ENCODE measurements around the gene TMA7B. TPM values are rescaled to one million over a fixed set of nuclear protein-coding genes. Genes with fewer than 3 reads are reported as not detected.

TMA7B gene
- total RNA-seq, 4 donors from 2014 or later: not detected

GRCh38 chr22:39914584-39914983, 45.6 kb upstream of the TMA7B start:
- no peak overlapping the region for H3K27ac ChIP-seq
- no peak overlapping the region for H3K4me3 ChIP-seq
- no peak for TF ChIP-seq POLR2A (IDR thresholded peaks at IDR 0.05)
- no peak for TF ChIP-seq CTCF (IDR thresholded peaks at IDR 0.05 in 4 of 5, conservative IDR thresholded peaks at IDR 0.05 in 1 of 5)
- no peaks in the 10 kb centered on the region for H3K9me3 ChIP-seq
- intact Hi-C loops (cut with DNase I; ENCODE audit: low total_unique reads) (no loop called here), in situ Hi-C loops (cut with MboI; ENCODE audit: low sequenced_read_pairs in 4 of 4) (no loop called here)
- no peaks in the 10 kb centered on the region for H3K36me3 ChIP-seq
- H3K4me1 ChIP-seq: no peaks in the 10 kb centered on the region
- peaks cover 7 to 22% (median 21%) of the 10 kb centered on the region in 3 donors for H3K27me3 ChIP-seq
- no peak for ATAC-seq
- no peak for DNase-seq

DNA sequence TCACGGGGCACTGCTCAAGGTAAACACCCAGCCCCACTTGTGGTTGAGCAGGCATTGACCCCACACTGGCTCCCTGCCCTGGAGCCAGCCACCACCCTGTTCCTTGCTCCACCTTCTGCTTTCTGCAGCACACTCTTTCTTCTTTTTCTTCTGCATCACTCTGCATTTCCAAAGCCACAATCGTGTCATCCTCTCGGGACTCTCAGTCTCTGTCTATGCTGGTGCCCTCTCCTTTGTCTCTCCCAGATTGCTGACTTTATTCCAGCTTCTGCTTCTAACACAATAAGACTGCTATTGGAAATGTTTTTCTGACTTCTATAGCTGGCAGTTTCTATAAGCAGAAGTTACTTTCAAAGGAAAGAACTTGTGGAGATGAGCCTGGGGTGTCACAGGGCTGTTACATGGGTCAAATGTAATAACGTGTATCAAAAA, 44.9 kb upstream of the TMA7B start:
- intact Hi-C loops (cut with DNase I; ENCODE audit: low total_unique reads): no loop called here
- Histone ChIP-seq H3K4me1 (no peaks in the 10 kb centered on the region), H3K9me3 (no peaks in the 10 kb centered on the region), H3K27me3 (peaks cover 7 to 21% (median 21%) of the 10 kb centered on the region in 3 donors), H3K4me3 (no peak overlapping the region), H3K27ac (no peak overlapping the region), H3K36me3 (no peaks in the 10 kb centered on the region)
- ATAC-seq (no peak), DNase-seq (no peak)
- in situ Hi-C loops (cut with MboI; ENCODE audit: low sequenced_read_pairs in 4 of 4): no loop called here
- TF ChIP-seq CTCF (IDR thresholded peaks at IDR 0.05 in 4 of 5, conservative IDR thresholded peaks at IDR 0.05 in 1 of 5) (no peak), POLR2A (IDR thresholded peaks at IDR 0.05) (no peak)

DNA sequence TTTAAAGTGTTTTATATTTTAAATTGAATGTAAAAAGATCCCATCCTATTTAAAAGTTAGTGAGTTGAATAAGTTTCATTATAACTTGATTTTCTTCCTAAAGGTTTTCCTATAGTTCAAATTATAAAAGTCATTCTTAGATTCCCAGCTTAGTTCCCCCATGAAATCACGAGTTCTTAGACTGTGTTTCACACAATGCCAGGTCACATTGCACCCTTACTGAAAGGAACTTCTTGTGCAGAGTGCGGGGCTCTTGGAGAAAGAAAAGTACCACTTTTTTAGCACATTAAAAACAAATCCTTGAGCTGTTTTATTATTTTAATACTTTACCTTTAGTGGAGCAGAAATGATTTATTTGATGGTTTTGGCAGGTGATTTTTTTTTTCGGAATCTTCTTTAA, 43.7 kb upstream of the TMA7B start:
- no peak overlapping the region for H3K27ac ChIP-seq
- no peaks in the 10 kb centered on the region for H3K9me3 ChIP-seq
- H3K4me3 ChIP-seq: no peak overlapping the region
- H3K4me1 ChIP-seq: no peaks in the 10 kb centered on the region
- DNase-seq (no peak), ATAC-seq (no peak)
- peaks cover 7 to 24% (median 23%) of the 10 kb centered on the region in 3 donors for H3K27me3 ChIP-seq
- no peak for TF ChIP-seq CTCF (IDR thresholded peaks at IDR 0.05 in 4 of 5, conservative IDR thresholded peaks at IDR 0.05 in 1 of 5)
- no peak for TF ChIP-seq POLR2A (IDR thresholded peaks at IDR 0.05)
- in situ Hi-C loops (cut with MboI; ENCODE audit: low sequenced_read_pairs in 4 of 4): no loop called here
- H3K36me3 ChIP-seq: no peaks in the 10 kb centered on the region
- intact Hi-C loops (cut with DNase I; ENCODE audit: low total_unique reads): no loop called here

- Histone ChIP-seq H3K36me3 (no peaks in the 10 kb centered on the region), H3K4me3 (no peak overlapping the region), H3K27me3 (peaks cover 1 to 22% (median 19%) of the 10 kb centered on the region in 3 donors), H3K27ac (no peak overlapping the region), H3K9me3 (no peaks in the 10 kb centered on the region), H3K4me1 (no peaks in the 10 kb centered on the region)
- DNase-seq (no peak), ATAC-seq (no peak)
- TF ChIP-seq POLR2A (IDR thresholded peaks at IDR 0.05): no peak
- intact Hi-C loops (cut with DNase I; ENCODE audit: low total_unique reads) (no loop called here), in situ Hi-C loops (cut with MboI; ENCODE audit: low sequenced_read_pairs in 4 of 4) (no loop called here)
Measured at GRCh38 chr22:39917197-39917643, 43.0 kb upstream of the TMA7B start.

DNA sequence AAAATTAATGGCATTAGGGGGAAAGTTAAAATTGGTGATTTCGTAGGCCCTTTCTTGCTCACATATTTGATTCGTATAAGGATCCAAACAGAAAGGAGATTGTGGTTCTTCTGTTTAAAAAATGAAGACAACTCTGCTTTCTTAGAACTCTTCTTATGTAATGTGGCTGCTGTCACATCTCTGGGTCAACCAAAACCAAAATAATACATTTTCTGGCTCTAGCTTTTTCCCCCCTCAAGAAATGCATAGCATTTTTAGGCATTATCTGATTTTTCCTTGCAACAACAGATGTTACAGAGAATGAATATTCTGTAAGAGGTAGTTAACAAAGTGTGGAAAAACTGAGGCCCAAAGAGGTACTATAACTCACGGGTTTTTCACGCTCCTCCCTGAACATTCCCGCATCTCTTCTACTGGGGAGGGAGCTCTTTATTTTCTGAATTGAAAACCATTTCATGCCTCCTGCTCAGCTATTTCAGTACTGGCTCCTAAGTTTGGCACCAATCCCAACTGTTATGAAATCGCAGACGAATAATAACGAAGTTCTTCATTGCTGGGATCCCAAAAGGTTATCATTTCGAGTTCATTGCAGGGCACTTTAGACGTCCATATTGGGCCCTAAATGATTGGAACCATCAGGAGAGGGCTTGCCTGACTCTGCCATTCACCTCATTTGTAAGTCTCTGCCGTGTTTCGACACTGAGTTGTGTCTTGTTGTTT, 42.3 kb upstream of the TMA7B start:
- no peak overlapping the region for H3K4me3 ChIP-seq
- no peaks in the 10 kb centered on the region for H3K4me1 ChIP-seq
- no peak for TF ChIP-seq CTCF (IDR thresholded peaks at IDR 0.05 in 4 of 5, conservative IDR thresholded peaks at IDR 0.05 in 1 of 5)
- no peak for TF ChIP-seq POLR2A (IDR thresholded peaks at IDR 0.05)
- in situ Hi-C loops (cut with MboI; ENCODE audit: low sequenced_read_pairs in 4 of 4): no loop called here
- no peak overlapping the region for H3K27ac ChIP-seq
- H3K36me3 ChIP-seq: no peaks in the 10 kb centered on the region
- intact Hi-C loops (cut with DNase I; ENCODE audit: low total_unique reads): no loop called here
- ATAC-seq (no peak), DNase-seq (no peak)
- H3K9me3 ChIP-seq: no peaks in the 10 kb centered on the region
- peaks cover 0 to 19% (median 18%) of the 10 kb centered on the region in 3 donors for H3K27me3 ChIP-seq

Measured in gastrocnemius medialis (tissue), 4 donors.